DOHH2 (cell line): Measurements from ENCODE around the gene TMEM119.

Source experiments
- H3F3A ChIP-seq: fragments of 200-600 bp; sonication (generic), shearing (Covaris generic); 2 replicates; pipeline ENCODE4 v1.6.0; 2016; ENCODE audit warnings: antibody characterized with exemption, mild to moderate bottlenecking; ENCODE audit not compliant: control insufficient read depth, insufficient read depth
- H3K27ac ChIP-seq: fragments of 200-600 bp; sonication (generic); 2 replicates; pipeline ENCODE4 v1.5.1; 2014; ENCODE audit warnings: low read depth, mild to moderate bottlenecking, low read length, moderate library complexity
- H3K27me3 ChIP-seq: fragments of 200-600 bp; sonication (generic); 2 replicates; pipeline ENCODE4 v1.6.1; 2014; ENCODE audit warnings: mild to moderate bottlenecking, low read length, mixed read lengths; ENCODE audit not compliant: control insufficient read depth
- H3K36me3 ChIP-seq: fragments of 200-600 bp; sonication (generic); 2 replicates; pipeline ENCODE4 v1.6.1; 2014; ENCODE audit warnings: mild to moderate bottlenecking, low read length, moderate library complexity, mixed read lengths; ENCODE audit not compliant: control insufficient read depth
- H3K4me1 ChIP-seq: fragments of 200-600 bp; sonication (generic); 2 replicates; pipeline ENCODE4 v1.6.1; 2014; ENCODE audit warnings: mild to moderate bottlenecking, low read length, mixed read lengths; ENCODE audit not compliant: control insufficient read depth
- H3K4me2 ChIP-seq: fragments of 200-600 bp; sonication (generic); 2 replicates; pipeline ENCODE4 v1.6.0; 2014; ENCODE audit warnings: mild to moderate bottlenecking, low read length, moderate library complexity
- H3K4me3 ChIP-seq: fragments of 200-600 bp; sonication (generic); 2 replicates; pipeline ENCODE4 v1.5.1; 2014; ENCODE audit warnings: mild to moderate bottlenecking, low read length, mixed read lengths
- H3K79me2 ChIP-seq: fragments of 200-600 bp; sonication (generic); 2 replicates; pipeline ENCODE4 v1.6.1; 2014; ENCODE audit warnings: mild to moderate bottlenecking, low read length, mixed read lengths; ENCODE audit not compliant: control insufficient read depth
- H3K9me2 ChIP-seq: fragments of 200-600 bp; sonication (generic); replicated peaks from 2 replicates; pipeline ENCODE4 v1.6.1; 2014; ENCODE audit warnings: mild to moderate bottlenecking, low read length, mixed read lengths; ENCODE audit not compliant: control insufficient read depth
- H3K9me3 ChIP-seq: fragments of 200-600 bp; sonication (generic); 2 replicates; pipeline ENCODE4 v1.6.1; 2014; ENCODE audit warnings: antibody characterized with exemption, low read length, mixed read lengths; ENCODE audit not compliant: control insufficient read depth, insufficient read depth
- H4K20me1 ChIP-seq: fragments of 200-600 bp; sonication (generic); 2 replicates; pipeline ENCODE4 v1.6.0; 2014; ENCODE audit warnings: low read depth, mild to moderate bottlenecking, antibody characterized with exemption, low read length, moderate library complexity; ENCODE audit not compliant: control insufficient read depth, insufficient read depth
- EZH2phosphoT487 ChIP-seq: fragments of 200-600 bp; sonication (generic); IDR thresholded peaks from 2 replicates; pipeline ENCODE4 v1.6.1; 2017; ENCODE audit warnings: borderline replicate concordance, mild to moderate bottlenecking, antibody characterized with exemption, low read length, moderate library complexity, mixed read lengths
- TF ChIP-seq, protein P1 (sequence below): fragments of 200-600 bp; sonication (generic); IDR thresholded peaks from one replicate; pipeline ENCODE4 v1.5.1; 2014; ENCODE audit warnings: antibody characterized with exemption, mild to moderate bottlenecking, low read depth, low read length; ENCODE audit not compliant: poor library complexity, severe bottlenecking

TMEM119 gene

GRCh38 chr12:108625228-108625627 is 27.3 kb upstream of the TMEM119 start:
- Histone ChIP-seq H3K79me2 (no peaks in the 10 kb centered on the region), H3K9me3 (no peaks in the 10 kb centered on the region), H3K9me2 (no peaks in the 10 kb centered on the region), H3K4me2 (no peak overlapping the region), H4K20me1 (no peaks in the 10 kb centered on the region), H3K4me3 (no peak overlapping the region), H3K36me3 (no peaks in the 10 kb centered on the region), H3K4me1 (peaks cover 17% of the 10 kb centered on the region), H3F3A (no peaks in the 10 kb centered on the region), H3K27me3 (0 out of 2 replicates have a peak, but pooled peaks cover 3% of the 10 kb centered on the region), H3K27ac (no peak overlapping the region)
- TF ChIP-seq, protein P1, sequence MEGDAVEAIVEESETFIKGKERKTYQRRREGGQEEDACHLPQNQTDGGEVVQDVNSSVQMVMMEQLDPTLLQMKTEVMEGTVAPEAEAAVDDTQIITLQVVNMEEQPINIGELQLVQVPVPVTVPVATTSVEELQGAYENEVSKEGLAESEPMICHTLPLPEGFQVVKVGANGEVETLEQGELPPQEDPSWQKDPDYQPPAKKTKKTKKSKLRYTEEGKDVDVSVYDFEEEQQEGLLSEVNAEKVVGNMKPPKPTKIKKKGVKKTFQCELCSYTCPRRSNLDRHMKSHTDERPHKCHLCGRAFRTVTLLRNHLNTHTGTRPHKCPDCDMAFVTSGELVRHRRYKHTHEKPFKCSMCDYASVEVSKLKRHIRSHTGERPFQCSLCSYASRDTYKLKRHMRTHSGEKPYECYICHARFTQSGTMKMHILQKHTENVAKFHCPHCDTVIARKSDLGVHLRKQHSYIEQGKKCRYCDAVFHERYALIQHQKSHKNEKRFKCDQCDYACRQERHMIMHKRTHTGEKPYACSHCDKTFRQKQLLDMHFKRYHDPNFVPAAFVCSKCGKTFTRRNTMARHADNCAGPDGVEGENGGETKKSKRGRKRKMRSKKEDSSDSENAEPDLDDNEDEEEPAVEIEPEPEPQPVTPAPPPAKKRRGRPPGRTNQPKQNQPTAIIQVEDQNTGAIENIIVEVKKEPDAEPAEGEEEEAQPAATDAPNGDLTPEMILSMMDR = no peak
- TF ChIP-seq EZH2phosphoT487 = no peak

- Histone ChIP-seq H3K27me3 (peaks cover 4% of the 10 kb centered on the region), H3K79me2 (no peaks in the 10 kb centered on the region), H3K9me2 (no peaks in the 10 kb centered on the region), H3K9me3 (no peaks in the 10 kb centered on the region), H3K4me3 (no peak overlapping the region), H3K4me1 (peaks cover 13% of the 10 kb centered on the region), H3K4me2 (no peak overlapping the region), H3F3A (no peaks in the 10 kb centered on the region), H3K36me3 (no peaks in the 10 kb centered on the region), H4K20me1 (no peaks in the 10 kb centered on the region), H3K27ac (no peak overlapping the region)
- TF ChIP-seq, protein P1 = no peak
Measured at GRCh38 chr12:108623577-108623976, 25.7 kb upstream of the TMEM119 start.

GRCh38 chr12:108622921-108623514 is 25.1 kb upstream of the TMEM119 start:
- no peak for TF ChIP-seq EZH2phosphoT487
- TF ChIP-seq, protein P1 = no peak
- Histone ChIP-seq H3K9me2 (no peaks in the 10 kb centered on the region), H3K36me3 (no peaks in the 10 kb centered on the region), H3K27me3 (peaks cover 4% of the 10 kb centered on the region), H3K9me3 (no peaks in the 10 kb centered on the region), H3F3A (no peaks in the 10 kb centered on the region), H4K20me1 (no peaks in the 10 kb centered on the region), H3K4me2 (no peak overlapping the region), H3K79me2 (no peaks in the 10 kb centered on the region), H3K4me3 (no peak overlapping the region), H3K4me1 (peaks cover 14% of the 10 kb centered on the region), H3K27ac (no peak overlapping the region)

DNA sequence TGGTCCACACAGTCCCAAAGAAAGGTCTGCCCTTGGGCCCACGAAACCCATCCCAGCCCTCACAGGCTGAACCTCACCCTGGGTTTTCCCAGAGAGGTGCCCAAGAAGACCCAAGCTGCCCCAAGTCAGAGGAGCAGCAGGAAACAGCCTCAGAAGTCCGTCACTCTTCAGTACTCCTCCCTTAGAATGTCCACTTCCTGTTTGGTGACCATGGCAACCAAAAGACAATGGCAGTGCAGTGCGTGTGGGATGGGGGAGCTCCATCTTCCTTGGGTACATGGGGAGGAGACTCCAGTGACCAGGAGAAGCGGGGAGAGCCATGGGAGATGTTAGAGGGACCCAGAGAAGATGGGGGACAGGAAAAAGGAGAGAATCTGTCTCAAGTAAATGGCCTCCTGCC is 24.5 kb upstream of the TMEM119 start:
- Histone ChIP-seq H3K4me1 (peaks cover 18% of the 10 kb centered on the region), H3K9me3 (no peaks in the 10 kb centered on the region), H3K4me2 (no peak overlapping the region), H3F3A (no peaks in the 10 kb centered on the region), H3K79me2 (no peaks in the 10 kb centered on the region), H3K27ac (no peak overlapping the region), H3K27me3 (peaks cover 4% of the 10 kb centered on the region), H3K36me3 (no peaks in the 10 kb centered on the region), H3K4me3 (no peak overlapping the region), H4K20me1 (no peaks in the 10 kb centered on the region), H3K9me2 (no peaks in the 10 kb centered on the region)
- TF ChIP-seq, protein P1 = no peak
- TF ChIP-seq EZH2phosphoT487 = no peak
